HepG2 (cell line): ENCODE measurements around the gene NOC2L. TPM values are rescaled to one million over a fixed set of nuclear protein-coding genes. Genes with fewer than 3 reads are reported as not detected.

Experiments
- ATAC-seq: fragments of 200-7000 bp; cut with Tn5 transposase; 3 replicates; pipeline ENCODE4 v1.9.1; 2020; ENCODE audit warnings: mild to moderate bottlenecking, moderate library complexity
- BruUV-seq: library from RNA; stranded (reverse); fragments of 400-500 nt; replicated peaks from 2 replicates; lab custom pipeline; 2021; lab: Mats Ljungman, UMichigan
- CTCF ChIA-PET: fragments of 300-600 bp; formaldehyde crosslinking; extraction: SDS; loops from one replicate; lab custom pipeline; 2021; ENCODE audit warnings: low total read pairs, inconsistent platforms, low intra/inter-chr PET ratio; lab: Yijun Ruan, JAX
- POLR2A ChIA-PET: fragments of 350-600 bp; sonication (Branson Sonifier 250); formaldehyde crosslinking; loops from one replicate; lab custom pipeline; 2020; ENCODE audit warnings: antibody characterized with exemption, inconsistent platforms; lab: Yijun Ruan, JAX
- DNase-seq: peaks from one replicate; pipeline ENCODE4 v3.0.0-alpha.2; 2015; ENCODE audit warnings: low spot score
- FAIRE-seq: peaks from 3 replicates; lab custom pipeline; 2011; peaks lifted over from hg19 to GRCh38; lab: Jason Lieb, UNC
- H2AFZ ChIP-seq: one replicate; pipeline ENCODE4 v1.6.1; 2011; ENCODE audit warnings: low read length, inconsistent platforms
- H3K27ac ChIP-seq: fragments of 300-600 bp; 3 replicates; pipeline ENCODE4 v1.8.0; 2011; ENCODE audit warnings: mixed run types, mild to moderate bottlenecking, mixed read lengths, low read length, inconsistent platforms; ENCODE audit not compliant: insufficient read depth; ENCODE audit errors: extremely low read length
- H3K27me3 ChIP-seq, 2 experiments: fragments of 200-600 bp in 1 of 2; 2 replicates in 1 of 2; 3 replicates in 1 of 2; pipeline versions ENCODE4 v1.6.0 to v1.8.0; 2011; ENCODE audit warnings: low read length in 2 of 2, mild to moderate bottlenecking in 2 of 2, moderate library complexity in 2 of 2, inconsistent platforms in 1 of 2; ENCODE audit not compliant: insufficient read depth in 2 of 2, control insufficient read depth in 1 of 2
- H3K36me3 ChIP-seq, 2 experiments: fragments of 200-600 bp in 1 of 2; replicated peaks in 1 of 2; 2 replicates in 1 of 2; 3 replicates in 1 of 2; pipeline versions ENCODE4 v1.5.1 to v1.8.0; 2011; ENCODE audit warnings: low read length in 2 of 2, inconsistent platforms in 1 of 2; ENCODE audit not compliant: insufficient read depth in 2 of 2, control insufficient read depth in 1 of 2
- H3K4me1 ChIP-seq: 2 replicates; pipeline ENCODE4 v1.5.1; 2012; ENCODE audit warnings: low read length, inconsistent platforms; ENCODE audit not compliant: insufficient read depth
- H3K4me2 ChIP-seq: 2 replicates; pipeline ENCODE4 v1.6.0; 2011; ENCODE audit warnings: low read depth, low read length, inconsistent platforms
- H3K4me3 ChIP-seq, 3 experiments: fragments of 200-600 bp in 1 of 3; sonication (generic), shearing (Covaris generic) in 1 of 3; replicated peaks in 1 of 3; 2 replicates each; pipeline ENCODE4 v1.5.1; 2011 to 2016; ENCODE audit warnings: low read length in 3 of 3, inconsistent platforms in 2 of 3, low read depth in 2 of 3, mild to moderate bottlenecking in 2 of 3, control low read depth in 1 of 3, mixed read lengths in 1 of 3; ENCODE audit not compliant: insufficient read depth in 1 of 3
- H3K79me2 ChIP-seq: one replicate; pipeline ENCODE4 v1.6.1; 2011; ENCODE audit warnings: low read length, inconsistent platforms; ENCODE audit not compliant: insufficient read depth
- H3K9ac ChIP-seq: 2 replicates; pipeline ENCODE4 v1.6.0; 2011; ENCODE audit warnings: mild to moderate bottlenecking, low read depth, low read length, inconsistent platforms; ENCODE audit not compliant: insufficient read depth
- H3K9me3 ChIP-seq: 2 replicates; pipeline ENCODE4 v1.5.1; 2012; ENCODE audit warnings: mild to moderate bottlenecking, low read length
- H4K20me1 ChIP-seq: 2 replicates; pipeline ENCODE4 v1.6.0; 2011; ENCODE audit warnings: inconsistent platforms, mild to moderate bottlenecking, low read length, moderate library complexity; ENCODE audit not compliant: insufficient read depth
- AGO2 ChIP-seq: fragments of 200-400 bp; formaldehyde crosslinking; optimal IDR thresholded peaks from 2 replicates; pipeline ENCODE3; 2017; ENCODE audit warnings: mild to moderate bottlenecking, low read depth, low read length, moderate library complexity
- CSRNP1 ChIP-seq: sonication (generic); formaldehyde crosslinking; IDR thresholded peaks from 2 replicates; pipeline ENCODE4 v1.8.1; 2023; ENCODE audit warnings: mild to moderate bottlenecking, missing genetic modification reagents
- HNRNPL ChIP-seq: fragments of 200-400 bp; formaldehyde crosslinking; IDR thresholded peaks from 2 replicates; pipeline ENCODE4 v1.6.1; 2017; ENCODE audit warnings: mild to moderate bottlenecking, low read depth, low read length
- MBNL3 ChIP-seq: fragments of 250-450 bp; sonication (Bioruptor Pico); conservative IDR thresholded peaks from 2 replicates; pipeline ENCODE4 v1.8.0; 2022; ENCODE audit warnings: mild to moderate bottlenecking, inconsistent platforms
- PAF1 ChIP-seq: IDR thresholded peaks from 2 replicates; pipeline ENCODE4 v1.6.1; 2016; ENCODE audit warnings: missing genetic modification reagents, missing compliant biosample characterization
- RBFOX2 ChIP-seq: fragments of 200-400 bp; formaldehyde crosslinking; IDR thresholded peaks from 2 replicates; pipeline ENCODE4 v1.6.1; 2017; ENCODE audit warnings: low read depth, mild to moderate bottlenecking, low read length
- SKIL ChIP-seq: sonication (generic); formaldehyde crosslinking; IDR thresholded peaks from 2 replicates; pipeline ENCODE4 v1.8.0; 2022; ENCODE audit warnings: missing genetic modification reagents, mild to moderate bottlenecking, moderate library complexity, borderline replicate concordance
- TBP ChIP-seq: sonication (generic); formaldehyde crosslinking; IDR thresholded peaks from 2 replicates; pipeline ENCODE4 v1.5.0; 2020; ENCODE audit warnings: missing genetic modification reagents
- ZNF724P ChIP-seq: sonication (generic); formaldehyde crosslinking; IDR thresholded peaks from 2 replicates; pipeline ENCODE4 v1.8.0; 2022; ENCODE audit warnings: missing genetic modification reagents, borderline replicate concordance
- ZNF766 ChIP-seq: sonication (generic); formaldehyde crosslinking; IDR thresholded peaks from 2 replicates; pipeline ENCODE4 v1.5.0; 2020; ENCODE audit warnings: missing genetic modification reagents, borderline replicate concordance
- WGBS: methylation state at CpG from one replicate; pipeline ENCODE4 v1.1.6; 2017; ENCODE audit warnings: low lambda C conversion rate; 5-methylcytosine and 5-hydroxymethylcytosine counted together
- in situ Hi-C: cut with HindIII; loops from 2 replicates; pipeline ENCODE4 v1.10.0; 2017; ENCODE audit warnings: low pct_unique_long_range_greater_than_20kb; ENCODE audit not compliant: extremely low pct_ligation_motif_present
- intact Hi-C: fragments of 100-400 bp; cut with micrococcal nuclease; formaldehyde crosslinking; loops from one replicate; pipeline ENCODE4 v1.10.0; 2022; ENCODE audit not compliant: unreplicated experiment
- polyA plus RNA-seq, 8 experiments: library from polyadenylated mRNA; depleted of rRNA in 3 of 8; stranded (reverse) in 7 of 8; unstranded in 1 of 8; fragments of >200 nt; fragmentation: Illumina TruSeq in 4 of 8; extraction: Trizol in 4 of 8; gene quantifications; 2 replicates each; pipeline versions ENCODE4 v1.2.1 to v1.2.3, GENCODE V29; 2011 to 2016; ENCODE audit warnings: low read depth in 4 of 8, missing spikeins in 1 of 8, mixed read lengths in 1 of 8; ENCODE audit not compliant: insufficient read depth in 1 of 8
- total RNA-seq, 5 experiments: library from RNA; depleted of rRNA; stranded (reverse); fragments of >200 nt; fragmentation: Illumina TruSeq; extraction: Trizol; gene quantifications; 2 replicates each; pipeline ENCODE4 v1.2.3, GENCODE V29; 2016; ENCODE audit warnings: low read depth in 1 of 5

Gene NOC2L
- total and polyA plus RNA-seq, 2 of the 13 experiments (the other 11 are each of a cell fraction or from before 2014, with no cell fraction given) = 32.0 to 103 TPM

- H3K27ac ChIP-seq = no peak overlapping the region
- no peak for FAIRE-seq
These were observed 13.1 kb downstream of the NOC2L start for GRCh38 chr1:945688-946556.

More at GRCh38 chr1:945688-946556, 13.1 kb downstream of the NOC2L start:
- peaks cover 8% of the 10 kb centered on the region; the same call in 1 of the 2 replicates for H4K20me1 ChIP-seq
- peaks cover 5 to 6% of the 10 kb centered on the region in 2 experiments; a peak in 4 of 5 replicates for H3K27me3 ChIP-seq
- DNase-seq = no peak
- no peak overlapping the region for H2AFZ ChIP-seq
- H3K9ac ChIP-seq = no peak overlapping the region
- in situ Hi-C loops = no loop called here
- H3K9me3 ChIP-seq = no peaks in the 10 kb centered on the region
- H3K4me3 ChIP-seq = no peak overlapping the region
- no peak overlapping the region for H3K4me2 ChIP-seq
- WGBS = 100% methylated on average over 21 of the region's 29 CpGs
- BruUV-seq = no TSS peak
- H3K36me3 ChIP-seq = peaks cover 26 to 51% of the 10 kb centered on the region in 2 experiments
- H3K79me2 ChIP-seq = no peaks in the 10 kb centered on the region
- H3K4me1 ChIP-seq = peaks cover 6% of the 10 kb centered on the region
- ChIA-PET CTCF (no interaction called here), POLR2A (no interaction called here)
- TF ChIP-seq MBNL3 = no peak
- TF ChIP-seq TBP (CRISPR knock-in tag) = no peak
- TF ChIP-seq AGO2 = peak; percentile 68
- no peak for TF ChIP-seq CSRNP1 (CRISPR knock-in tag)
- 0 out of 2 replicates have a peak, but pooled peaks have one; percentile 4 for TF ChIP-seq RBFOX2
- TF ChIP-seq SKIL = no peak
- no peak for TF ChIP-seq ZNF766 (CRISPR knock-in tag)
- TF ChIP-seq PAF1 (CRISPR knock-in tag) = no peak
- TF ChIP-seq HNRNPL = 0 out of 2 replicates have a peak, but pooled peaks have one; percentile 30
- TF ChIP-seq ZNF724P (CRISPR knock-in tag) = no peak
- ATAC-seq = no peak
- intact Hi-C loops = no loop called here
